Ecto neural progenitor cell (in vitro differentiated cells): Measurements from ENCODE around the gene NTHL1.

Experiments used
- DNase-seq: peaks from one replicate; pipeline ENCODE4 v3.0.0-alpha.2; 2018; ENCODE audit warnings: low spot score

Gene NTHL1

DNA sequence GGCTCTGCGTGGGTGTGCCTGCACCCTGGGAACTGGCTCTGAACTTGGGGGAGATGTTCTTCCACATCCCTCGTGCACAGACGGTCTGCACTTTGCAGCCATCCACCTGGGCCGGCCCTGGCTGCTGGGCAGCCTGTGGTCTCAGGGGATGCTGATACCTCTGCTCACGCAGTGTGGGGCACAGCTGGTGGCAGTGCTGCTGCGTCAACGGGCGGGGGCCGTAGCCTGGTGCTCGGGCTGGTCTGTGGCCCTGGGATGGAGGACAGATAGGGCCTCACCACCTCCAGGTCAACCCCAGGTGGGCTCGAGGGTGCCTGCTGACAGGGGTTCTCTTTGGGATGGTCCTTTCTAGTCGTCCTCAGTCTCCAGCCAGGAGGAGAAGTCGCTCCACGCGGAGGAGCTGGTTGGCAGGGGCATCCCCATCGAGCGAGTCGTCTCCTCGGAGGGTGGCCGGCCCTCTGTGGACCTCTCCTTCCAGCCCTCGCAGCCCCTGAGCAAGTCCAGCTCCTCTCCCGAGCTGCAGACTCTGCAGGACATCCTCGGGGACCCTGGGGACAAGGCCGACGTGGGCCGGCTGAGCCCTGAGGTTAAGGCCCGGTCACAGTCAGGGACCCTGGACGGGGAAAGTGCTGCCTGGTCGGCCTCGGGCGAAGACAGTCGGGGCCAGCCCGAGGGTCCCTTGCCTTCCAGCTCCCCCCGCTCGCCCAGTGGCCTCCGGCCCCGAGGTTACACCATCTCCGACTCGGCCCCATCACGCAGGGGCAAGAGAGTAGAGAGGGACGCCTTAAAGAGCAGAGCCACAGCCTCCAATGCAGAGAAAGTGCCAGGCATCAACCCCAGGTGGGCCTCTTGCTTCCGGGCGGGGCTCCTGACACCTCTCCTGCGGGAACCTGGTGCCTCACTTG is 36.5 kb upstream of the NTHL1 start:
- no peak for DNase-seq

DNA sequence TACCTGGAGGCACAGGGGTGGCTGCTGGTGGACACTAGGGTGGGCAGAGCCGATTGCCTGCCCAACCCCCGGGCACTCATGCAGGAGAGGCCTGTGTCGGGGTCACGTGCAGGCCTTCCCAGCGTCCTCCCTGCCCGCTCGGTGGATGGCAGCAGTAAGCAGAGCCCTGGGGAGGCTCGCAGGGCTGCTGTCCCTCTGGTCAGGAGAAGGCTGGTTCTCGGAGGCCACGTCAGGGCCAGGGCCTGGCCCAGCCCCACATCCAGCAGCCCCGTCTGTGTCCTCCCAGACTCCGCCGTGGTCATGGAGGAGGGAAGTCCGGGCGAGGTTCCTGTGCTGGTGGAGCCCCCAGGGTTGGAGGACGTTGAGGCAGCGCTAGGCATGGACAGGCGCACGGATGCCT is 35.8 kb upstream of the NTHL1 start:
- DNase-seq, result no peak

DNA sequence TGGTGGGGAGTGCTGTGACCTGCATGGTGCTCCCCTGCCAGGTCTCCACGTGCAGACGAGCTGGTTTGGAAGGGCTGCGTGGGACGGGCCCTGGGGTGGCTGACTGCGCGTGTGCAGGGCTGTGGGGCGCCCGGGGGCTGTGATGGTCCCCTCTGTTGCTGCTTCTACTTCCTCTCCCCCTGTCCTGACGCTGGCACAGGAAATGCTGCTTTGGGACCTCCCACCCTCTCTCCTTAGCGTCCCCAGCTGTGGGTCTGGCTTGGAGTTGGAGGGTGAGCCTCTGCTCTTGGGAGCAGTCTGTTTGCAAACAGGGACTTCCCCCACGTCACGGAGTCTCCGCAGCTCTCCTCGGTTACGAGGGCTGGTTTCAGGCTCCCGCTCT is 35.3 kb upstream of the NTHL1 start:
- DNase-seq, result no peak

GRCh38 chr16:2082171-2082982 is 34.7 kb upstream of the NTHL1 start:
- DNase-seq, result no peak

GRCh38 chr16:2081201-2082084 is 33.8 kb upstream of the NTHL1 start:
- no peak for DNase-seq

- DNase-seq, result no peak
Measured at GRCh38 chr16:2079991-2080390, 32.4 kb upstream of the NTHL1 start.

- DNase-seq, result no peak
Measured at GRCh38 chr16:2079311-2079800, 31.7 kb upstream of the NTHL1 start.

DNA sequence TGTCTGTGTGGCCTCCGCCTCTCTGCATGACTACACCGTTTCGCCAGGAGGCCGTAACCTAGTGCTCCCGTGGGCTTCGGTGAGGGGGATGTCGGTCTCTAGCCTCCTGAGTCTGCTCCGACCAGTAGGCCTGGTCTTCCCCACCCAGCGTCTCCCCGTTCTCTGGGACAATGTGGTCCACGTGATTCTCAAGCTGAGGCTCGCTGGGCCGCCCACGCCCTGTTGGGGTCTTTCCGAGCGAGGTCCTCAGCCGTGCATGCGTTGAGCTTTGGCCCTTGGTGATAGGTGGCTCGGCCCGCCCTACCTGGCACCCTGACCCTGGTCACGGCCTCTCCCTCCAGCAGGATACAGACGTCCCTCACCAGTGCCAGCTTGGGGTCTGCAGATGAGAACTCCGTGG is 31.1 kb upstream of the NTHL1 start:
- DNase-seq, result no peak

- no peak for DNase-seq
Measured at GRCh38 chr16:2078096-2078495, 30.5 kb upstream of the NTHL1 start.

GRCh38 chr16:2077696-2078095 is 30.1 kb upstream of the NTHL1 start:
- DNase-seq, result no peak

GRCh38 chr16:2077016-2077415 is 29.4 kb upstream of the NTHL1 start:
- DNase-seq, result no peak

DNA sequence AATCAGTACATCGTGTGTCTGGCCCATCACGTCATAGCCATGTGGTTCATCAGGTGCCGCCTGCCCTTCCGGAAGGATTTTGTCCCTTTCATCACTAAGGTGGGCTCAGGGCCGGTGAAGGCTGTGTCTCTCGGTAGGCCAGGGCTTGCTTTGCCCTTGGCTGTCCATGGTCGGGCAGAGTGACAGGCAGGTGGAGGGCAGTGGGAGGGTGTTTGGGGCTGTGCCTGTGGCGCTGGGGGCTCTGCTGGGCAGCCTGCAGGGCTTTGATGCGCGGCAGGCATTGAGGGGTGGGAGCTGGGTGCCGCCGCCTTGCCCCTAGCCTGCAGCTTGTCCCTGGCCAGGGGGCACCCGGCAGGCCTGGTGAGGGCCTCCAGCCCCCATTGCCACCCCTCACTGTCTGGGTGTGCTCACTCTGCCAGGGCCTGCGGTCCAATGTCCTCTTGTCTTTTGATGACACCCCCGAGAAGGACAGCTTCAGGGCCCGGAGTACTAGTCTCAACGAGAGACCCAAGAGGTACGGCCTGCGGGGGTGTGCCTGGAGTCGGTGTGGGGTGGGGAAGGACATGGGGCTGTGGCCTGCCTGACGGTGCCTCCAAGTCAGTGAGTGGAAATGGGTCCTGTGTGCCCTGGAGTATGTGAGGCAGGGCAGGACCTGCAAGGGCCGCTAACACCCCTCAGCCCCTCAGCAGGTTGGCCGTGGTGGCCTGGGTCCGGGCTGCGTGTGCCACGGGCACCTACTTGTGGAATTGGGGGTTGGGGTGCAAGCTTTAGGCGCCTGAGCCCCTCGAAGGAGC is 28.6 kb upstream of the NTHL1 start:
- no peak for DNase-seq

- no peak for DNase-seq
Measured at GRCh38 chr16:2075631-2076030, 28.0 kb upstream of the NTHL1 start.

DNA sequence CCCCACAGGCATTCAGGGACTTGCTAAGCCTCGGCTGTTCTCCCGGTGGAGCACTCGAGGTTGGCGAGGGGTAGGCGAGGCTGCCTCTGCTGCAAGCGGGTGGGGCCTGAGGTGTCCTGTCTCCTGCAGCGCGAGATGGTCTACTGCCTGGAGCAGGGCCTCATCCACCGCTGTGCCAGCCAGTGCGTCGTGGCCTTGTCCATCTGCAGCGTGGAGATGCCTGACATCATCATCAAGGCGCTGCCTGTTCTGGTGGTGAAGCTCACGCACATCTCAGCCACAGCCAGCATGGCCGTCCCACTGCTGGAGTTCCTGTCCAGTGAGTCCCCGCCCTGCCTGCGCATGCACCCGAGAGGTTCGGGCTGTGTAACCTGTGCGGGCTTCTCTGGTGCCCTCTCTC is 26.4 kb upstream of the NTHL1 start:
- no peak for DNase-seq

DNA sequence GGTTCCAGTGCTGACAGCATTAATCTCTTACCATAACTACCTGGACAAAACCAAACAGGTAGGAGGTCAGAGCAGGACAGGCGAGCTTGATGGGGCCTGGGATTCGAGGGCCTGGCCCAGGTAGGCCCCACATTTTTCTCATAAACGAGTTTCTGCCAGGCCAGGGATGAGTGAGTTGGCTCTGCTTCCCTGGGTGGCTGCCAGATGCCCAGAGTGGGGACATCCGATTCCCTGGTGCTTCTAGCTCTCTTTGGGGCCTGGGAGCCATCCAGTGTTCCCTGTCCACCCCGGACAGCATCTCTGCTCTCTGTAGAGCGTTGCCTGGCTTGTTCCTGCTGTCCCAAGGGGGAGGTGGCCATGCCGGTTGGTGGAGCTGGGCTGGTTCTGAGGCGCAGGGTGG is 25.3 kb upstream of the NTHL1 start:
- no peak for DNase-seq

- no peak for DNase-seq
Measured at GRCh38 chr16:2071454-2072202, 24.0 kb upstream of the NTHL1 start.

- DNase-seq, result no peak
Measured at GRCh38 chr16:2070576-2071453, 23.2 kb upstream of the NTHL1 start.

DNA sequence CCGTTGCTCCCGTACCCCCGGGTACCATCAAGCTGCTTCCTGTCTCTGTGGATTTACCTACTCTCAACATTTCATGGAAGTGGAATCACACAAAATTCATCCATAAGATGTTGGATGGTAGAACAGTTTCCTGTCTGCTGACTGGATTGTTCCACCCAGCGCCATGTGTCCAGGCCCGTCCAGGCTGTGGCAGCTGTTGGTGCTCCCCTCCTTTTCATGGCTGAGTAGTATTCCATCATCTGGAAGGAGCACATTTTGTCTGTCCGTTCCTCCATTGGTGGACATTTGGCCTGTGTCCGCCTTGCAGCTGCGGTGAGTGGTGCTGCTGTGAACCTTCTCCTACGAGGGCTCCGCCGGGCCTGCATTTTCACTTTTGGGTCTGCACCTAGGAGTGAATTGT is 18.5 kb upstream of the NTHL1 start:
- DNase-seq, result no peak

DNA sequence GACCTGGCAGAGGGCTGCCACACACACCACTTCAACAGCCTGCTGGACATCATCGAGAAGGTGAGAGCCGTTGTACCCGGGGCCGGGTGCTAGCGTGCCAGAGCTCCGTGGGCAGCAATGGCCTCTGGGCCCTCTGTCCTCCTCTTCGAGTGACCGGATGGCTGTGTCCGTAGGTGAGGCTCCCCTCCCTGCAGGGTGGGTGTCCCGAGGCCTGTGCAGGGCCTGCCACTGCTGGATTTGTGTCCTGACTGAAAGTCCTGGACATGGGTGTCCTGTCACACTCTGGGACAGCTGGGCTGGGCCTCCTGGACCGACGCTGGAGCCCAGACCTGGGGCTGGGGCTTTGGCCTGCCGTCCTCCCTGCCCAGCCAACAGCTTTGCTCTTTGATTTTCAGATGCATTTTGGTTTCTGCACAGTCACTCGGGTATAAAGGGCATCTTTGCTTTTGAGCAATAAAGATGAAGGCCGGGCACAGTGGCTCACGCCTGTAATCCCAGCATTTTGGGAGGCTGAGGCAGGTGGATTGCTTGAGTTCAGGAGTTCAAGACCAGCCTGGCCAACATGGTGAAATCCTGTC is 16.8 kb upstream of the NTHL1 start:
- no peak for DNase-seq
